Activated T-cell treated with anti-CD3 and anti-CD28 coated beads, Interleukin-2, amount 50 U/mL, for 1 hour (primary cell): Measurements from ENCODE around the gene TIPRL.
"Not testable (repeated sequence)": the region's sequence is repeated elsewhere in the genome, so short reads cannot be mapped to it uniquely, and the experiment has no call there.

Experiments used
- DNase-seq: peaks from one replicate; pipeline ENCODE4 v3.0.0-alpha.2; 2020

Gene TIPRL

DNA sequence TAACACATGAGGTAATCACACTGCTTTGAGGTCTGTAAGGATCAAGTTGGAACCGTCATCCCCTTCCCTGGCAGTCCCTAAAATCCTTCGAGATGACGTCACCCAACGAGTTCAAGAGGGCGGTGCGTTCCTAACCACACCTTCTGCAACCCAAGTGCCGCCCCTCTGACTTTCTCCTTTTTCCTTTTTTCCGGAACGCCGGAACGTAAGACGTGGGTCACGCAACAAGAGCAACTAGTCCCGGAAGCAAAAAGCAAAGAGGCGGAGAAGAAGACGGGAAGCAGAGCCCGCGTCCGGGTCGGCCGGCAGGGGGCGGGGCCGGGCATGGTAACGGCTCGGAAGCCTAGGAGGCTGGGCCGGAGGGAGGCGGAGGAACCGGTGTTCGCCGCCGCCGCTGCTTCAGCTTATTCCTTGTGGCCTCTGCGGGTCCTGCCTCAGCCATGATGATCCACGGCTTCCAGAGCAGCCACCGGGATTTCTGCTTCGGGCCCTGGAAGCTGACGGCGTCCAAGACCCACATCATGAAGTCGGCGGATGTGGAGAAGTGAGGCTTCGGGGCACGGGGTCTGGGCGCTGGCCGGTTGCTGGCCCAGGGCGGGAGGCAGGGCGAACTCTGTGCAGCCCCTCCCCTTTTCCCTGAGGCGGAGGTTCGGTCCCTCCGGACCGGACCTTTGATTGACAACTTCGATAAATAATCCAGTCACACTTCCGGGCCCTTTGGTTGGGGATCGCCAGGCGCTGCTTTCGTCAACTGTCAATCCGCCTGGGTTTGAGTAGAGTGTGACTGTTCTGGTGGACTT is at the start of gene TIPRL:
Gene TIPRL, plus strand, starts transcription at position 325 of the 800 bp plus-strand sequence. Its CDS starts 116 bp downstream, at position 441.
- DNase-seq, result peak; percentile 92

DNA sequence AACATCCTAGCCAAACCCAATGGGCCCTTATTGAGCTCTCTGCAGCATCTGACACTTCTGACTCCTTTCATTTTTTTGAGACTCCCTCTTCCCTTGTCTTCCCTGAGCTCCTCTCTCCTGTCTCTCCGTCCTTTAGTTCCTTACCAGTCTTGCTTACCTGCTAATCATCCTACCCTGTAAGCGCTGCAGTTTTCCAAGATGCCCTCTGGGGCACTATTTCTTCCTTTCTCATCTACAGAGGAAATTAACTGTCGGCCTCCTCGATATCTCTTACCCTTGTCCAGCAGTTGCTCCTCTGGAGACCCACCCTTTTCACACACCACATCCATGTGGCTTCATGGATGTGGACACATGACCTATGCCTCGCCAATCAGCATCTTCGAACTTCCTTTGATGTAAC is 48.8 kb upstream of the TIPRL start:
- no peak for DNase-seq

GRCh38 chr1:168134132-168134531 is 44.6 kb upstream of the TIPRL start:
- DNase-seq, result no peak

- no peak for DNase-seq
These were observed 44.1 kb upstream of the TIPRL start for GRCh38 chr1:168134642-168135041.

DNA sequence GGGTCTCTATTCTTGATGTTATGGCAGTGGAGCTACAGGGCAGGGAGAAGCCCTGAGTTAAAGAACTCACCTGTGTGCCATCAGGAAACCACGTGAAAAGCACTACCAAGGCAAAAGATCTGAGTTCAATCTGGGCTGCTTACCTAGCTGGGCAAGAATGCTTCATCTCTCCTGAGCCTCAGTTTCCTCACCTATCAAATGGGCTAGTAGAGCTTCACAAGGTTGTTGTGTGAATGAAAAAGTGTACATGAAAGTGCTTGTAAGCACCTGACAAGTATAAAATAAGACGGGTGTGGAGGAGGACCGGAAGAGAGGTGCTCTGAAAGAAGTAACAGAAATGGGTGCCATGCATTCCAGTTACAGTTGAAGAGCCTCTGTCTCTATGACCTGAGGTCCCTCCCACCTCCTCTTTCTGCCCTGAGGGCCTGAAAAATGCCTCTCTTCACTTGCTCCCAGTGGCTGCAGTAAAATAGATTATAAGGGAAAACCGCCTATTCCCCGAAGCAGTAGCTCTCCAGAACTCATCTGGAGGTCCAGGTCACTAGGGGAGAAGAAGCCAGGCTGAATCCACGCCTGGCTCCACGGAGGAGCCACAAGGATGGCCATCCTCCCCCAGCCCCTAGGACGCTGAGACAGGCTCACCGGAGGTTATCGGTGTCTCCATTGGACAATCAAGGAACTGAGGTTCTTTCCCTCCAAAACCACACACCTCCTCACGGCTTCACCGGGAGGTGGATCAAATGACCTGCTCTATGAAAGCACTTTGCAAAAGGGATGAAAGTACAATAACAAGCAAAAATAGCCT is 43.4 kb upstream of the TIPRL start:
- DNase-seq, result no peak

DNA sequence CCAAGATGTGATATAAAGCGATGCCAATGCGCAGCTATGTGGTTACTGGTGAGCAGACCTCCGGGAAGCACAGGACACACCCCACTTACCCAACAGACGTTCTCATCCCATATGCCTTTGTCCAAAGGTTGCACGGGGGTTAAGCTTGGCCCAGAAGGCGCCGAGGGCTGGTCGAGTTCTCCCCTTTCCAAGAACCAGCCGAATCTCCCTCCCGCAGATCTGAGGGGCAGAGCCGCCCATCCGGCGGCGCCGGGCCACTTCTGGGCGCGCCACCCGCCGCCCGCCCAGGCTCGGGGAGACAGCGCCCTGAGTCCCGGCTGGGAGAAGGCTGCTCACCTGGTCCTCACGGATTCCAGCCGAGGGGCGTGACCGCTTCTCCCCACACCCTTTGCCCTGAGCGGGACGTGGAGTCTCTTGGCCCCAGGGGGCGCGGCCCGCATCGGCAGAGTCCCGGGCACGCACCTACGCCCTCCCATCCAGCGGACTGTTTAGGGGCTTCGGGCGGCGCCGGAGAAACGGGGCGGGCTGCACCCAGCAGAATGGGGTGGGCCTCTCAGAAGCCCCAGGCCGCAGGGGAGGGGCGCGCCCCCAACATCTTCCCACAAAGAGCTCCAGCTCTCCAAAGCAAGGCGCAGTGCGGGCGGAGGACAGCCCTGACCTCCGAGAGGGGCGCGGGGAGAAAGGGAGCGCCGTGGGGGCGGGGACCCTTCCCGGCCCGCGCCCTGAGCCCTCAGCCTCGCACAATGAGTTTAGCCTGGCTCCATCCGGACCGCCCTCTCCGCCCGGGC is 42.6 kb upstream of the TIPRL start:
- DNase-seq, result peak; percentile 40

GRCh38 chr1:168136709-168137514 is 41.9 kb upstream of the TIPRL start, which contains the start of gene GPR161:
TSS of gene GPR161 (minus strand) at chr1:168136930. CDS start at chr1:168104850, 32,080 bp downstream.
- peak; percentile 35 for DNase-seq

DNA sequence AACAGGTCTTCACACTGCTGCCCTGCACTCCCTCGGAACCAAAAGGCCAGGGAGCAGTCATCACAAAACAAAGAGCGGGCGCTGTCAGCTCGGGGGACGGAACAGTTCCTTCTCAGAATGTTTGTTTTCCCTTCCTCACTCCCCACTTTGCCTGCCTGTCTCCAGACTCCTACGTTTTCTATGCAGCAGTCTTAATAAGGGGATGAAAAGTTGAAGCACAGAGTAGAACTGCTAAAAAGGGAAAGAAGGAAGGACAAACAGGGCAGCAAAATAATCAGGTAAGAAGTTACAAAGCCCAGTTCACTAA is 41.3 kb upstream of the TIPRL start:
- DNase-seq, result no peak

GRCh38 chr1:168138134-168138533 is 40.6 kb upstream of the TIPRL start:
- no peak for DNase-seq

GRCh38 chr1:168139070-168139469 is 39.7 kb upstream of the TIPRL start:
- DNase-seq, result no peak

- DNase-seq, result no peak
These were observed 36.8 kb upstream of the TIPRL start for GRCh38 chr1:168141871-168142385.

DNA sequence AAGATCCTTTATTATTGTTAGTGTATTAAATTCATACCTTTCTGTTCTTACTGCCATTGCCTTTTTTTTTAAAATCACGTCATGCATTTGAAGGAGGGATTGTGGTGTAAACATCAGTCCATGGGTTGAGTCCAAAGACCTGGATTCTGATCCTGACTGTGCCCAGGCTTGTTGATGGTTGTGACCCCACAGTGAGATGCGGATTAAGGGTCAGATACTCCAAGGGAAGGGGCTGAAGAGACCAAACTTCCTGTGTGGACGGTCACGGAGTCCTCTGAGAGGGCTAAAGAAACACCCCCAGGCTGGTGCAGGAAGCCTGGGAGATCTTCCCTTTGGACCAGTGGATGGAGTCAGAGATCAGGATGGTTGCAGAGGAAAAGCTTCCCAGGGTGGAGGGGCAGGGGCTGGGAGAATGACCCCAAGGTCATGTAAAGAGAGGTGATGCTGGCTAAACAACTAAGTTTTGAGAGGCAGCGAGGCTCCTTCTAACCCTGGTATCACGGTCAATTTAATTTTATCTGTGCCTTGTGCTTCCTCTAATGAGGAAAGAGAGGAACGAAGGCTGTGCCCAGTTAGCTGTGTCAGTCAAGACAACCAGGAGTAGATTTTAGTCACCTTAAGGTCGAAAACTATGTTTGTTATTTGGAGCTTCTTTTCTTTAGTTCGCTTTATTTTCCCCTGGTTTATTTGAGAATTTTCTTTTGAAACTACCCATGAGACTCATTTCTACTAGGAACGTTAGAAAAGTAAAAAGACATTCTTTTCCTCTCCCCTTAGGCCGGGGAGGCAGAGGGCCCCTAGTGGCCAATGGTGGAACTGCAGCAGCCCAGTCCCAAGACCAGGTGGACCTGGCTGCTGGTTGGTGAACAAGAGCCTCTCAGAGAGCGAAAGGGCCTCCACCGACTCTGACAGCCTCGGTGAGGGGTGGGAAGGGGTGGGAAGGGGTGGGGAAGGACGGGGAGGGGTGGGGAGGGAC is 33.3 kb upstream of the TIPRL start:
- DNase-seq, result peak; percentile 87

DNA sequence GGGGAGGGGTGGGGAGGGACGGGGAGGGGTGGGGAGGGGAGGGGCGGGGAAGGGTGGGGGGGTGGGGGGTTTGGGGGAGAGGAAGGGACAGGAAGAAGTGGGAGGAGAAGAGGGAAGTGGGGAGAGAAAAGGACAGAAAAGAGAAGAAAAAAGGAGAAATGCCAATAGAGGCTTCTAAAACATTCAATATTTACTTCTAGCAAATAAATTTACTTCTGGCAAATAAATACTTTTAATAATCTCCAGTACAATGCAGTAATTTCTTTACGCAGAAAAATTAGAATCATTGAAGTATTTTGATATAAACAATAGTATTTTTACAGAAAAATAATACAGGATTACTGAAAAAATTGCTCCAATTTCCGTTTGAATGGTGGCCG is 32.6 kb upstream of the TIPRL start:
- no peak for DNase-seq

- DNase-seq, result no peak
These were observed 32.1 kb upstream of the TIPRL start for GRCh38 chr1:168146626-168147025.

- DNase-seq, result no peak
These were observed 29.8 kb upstream of the TIPRL start for GRCh38 chr1:168148916-168149315.

DNA sequence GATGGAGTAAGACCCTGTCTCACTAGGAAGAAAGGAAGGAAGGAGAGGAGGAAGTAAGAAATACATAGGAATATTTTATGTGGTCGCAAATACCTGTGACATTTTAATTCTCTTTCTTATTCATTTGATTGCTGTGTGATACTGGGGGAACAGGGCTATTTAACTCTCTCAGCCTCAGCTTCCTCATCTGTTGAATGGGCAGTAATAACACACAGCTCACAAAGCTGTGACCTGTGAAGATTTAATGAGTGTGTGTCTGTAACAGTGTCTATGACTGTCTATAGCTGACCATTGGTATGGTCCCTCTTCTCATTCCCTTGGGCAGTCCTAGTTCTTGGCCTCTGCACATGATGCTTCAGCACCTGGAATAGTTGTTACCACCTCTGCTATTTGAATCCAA is 28.5 kb upstream of the TIPRL start:
- no peak for DNase-seq

GRCh38 chr1:168151935-168152334 is 26.8 kb upstream of the TIPRL start:
- no peak for DNase-seq

- not testable (repeated sequence) for DNase-seq
These were observed 24.1 kb upstream of the TIPRL start for GRCh38 chr1:168154707-168155106.

DNA sequence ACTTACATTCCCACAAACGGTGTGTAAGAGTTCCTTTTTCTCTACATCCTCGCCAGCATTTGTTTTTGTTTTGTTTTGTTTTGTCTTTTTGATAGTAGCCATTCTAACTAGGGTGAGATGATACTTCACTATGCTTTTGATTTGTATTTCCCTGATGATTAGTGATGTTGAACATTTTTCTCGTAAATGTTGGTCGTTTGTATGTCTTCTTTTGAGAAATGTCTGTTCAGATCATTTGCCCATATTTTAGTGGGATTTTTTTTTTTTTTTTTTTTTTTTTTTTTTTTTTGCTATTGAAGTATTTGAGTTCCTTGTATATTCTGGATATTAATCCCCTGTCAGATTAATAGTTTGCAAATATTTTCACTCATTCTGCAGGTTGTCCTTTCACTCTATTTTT is 22.9 kb upstream of the TIPRL start:
- DNase-seq, result no peak

DNA sequence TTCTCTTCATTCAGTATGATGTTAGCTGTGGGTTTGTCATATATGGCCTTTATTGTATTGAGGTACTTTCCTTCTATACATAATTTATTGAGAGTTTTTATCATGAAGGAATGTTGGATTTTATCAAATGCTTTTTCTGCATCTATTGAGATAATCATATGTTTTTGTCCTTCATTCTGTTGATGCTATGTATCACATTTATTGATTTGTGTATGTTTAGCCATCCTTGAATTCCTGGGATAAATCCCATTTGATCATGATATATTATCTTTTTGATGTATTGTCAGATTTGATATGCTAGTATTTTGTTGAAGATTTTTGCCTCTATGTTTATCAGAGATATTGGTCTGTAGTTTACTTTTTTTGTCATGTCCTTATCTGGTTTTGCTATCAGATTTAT is 21.1 kb upstream of the TIPRL start:
- DNase-seq, result no peak

GRCh38 chr1:168159251-168159650 is 19.5 kb upstream of the TIPRL start:
- no peak for DNase-seq
